Glutamatergic neuron (in vitro differentiated cells): ENCODE measurements around the gene PCNX2. TPM values are rescaled to one million over a fixed set of nuclear protein-coding genes. Genes with fewer than 3 reads are reported as not detected.

ENCODE experiments used
- DNase-seq: peaks from one replicate; pipeline ENCODE4 v3.0.0; 2022
- H3K27ac Mint-ChIP-seq: one replicate; pipeline ENCODE4 v1.8.0; 2020; ENCODE audit warnings: mild to moderate bottlenecking, mixed read lengths, inconsistent platforms; ENCODE audit not compliant: unreplicated experiment
- H3K27me3 Mint-ChIP-seq: one replicate; pipeline ENCODE4 v1.8.0; 2020; ENCODE audit warnings: mild to moderate bottlenecking, moderate library complexity, mixed read lengths, inconsistent platforms; ENCODE audit not compliant: unreplicated experiment
- H3K36me3 Mint-ChIP-seq: one replicate; pipeline ENCODE4 v1.8.0; 2020; ENCODE audit warnings: mild to moderate bottlenecking, mixed read lengths, inconsistent platforms; ENCODE audit not compliant: unreplicated experiment
- H3K4me1 Mint-ChIP-seq: one replicate; pipeline ENCODE4 v1.8.0; 2020; ENCODE audit warnings: mild to moderate bottlenecking, low read depth, mixed read lengths, inconsistent platforms; ENCODE audit not compliant: unreplicated experiment
- H3K4me3 Mint-ChIP-seq: one replicate; pipeline ENCODE4 v1.8.0; 2020; ENCODE audit warnings: mild to moderate bottlenecking, mixed read lengths, inconsistent platforms; ENCODE audit not compliant: unreplicated experiment
- H3K9me3 Mint-ChIP-seq: one replicate; pipeline ENCODE4 v1.8.0; 2020; ENCODE audit warnings: mild to moderate bottlenecking, moderate library complexity, mixed read lengths, inconsistent platforms; ENCODE audit not compliant: unreplicated experiment
- total RNA-seq: library from RNA; stranded (reverse); fragmentation: NEBNext Ultra II Directional; extraction: Animal tissue kit (Norgen Biotek cat#: 25700); gene quantifications from one replicate; pipeline ENCODE4 v1.2.1, GENCODE V29; 2021; ENCODE audit not compliant: unreplicated experiment
- TF ChIP-seq, protein P1 (sequence below): fragments of 200-600 bp; sonication (generic); IDR thresholded peaks from one replicate; pipeline ENCODE4 v1.5.0; 2021; ENCODE audit not compliant: partially characterized antibody, unreplicated experiment

The PCNX2 gene
- total RNA-seq, 1 donor from 2014 or later: 44.5 TPM

DNA sequence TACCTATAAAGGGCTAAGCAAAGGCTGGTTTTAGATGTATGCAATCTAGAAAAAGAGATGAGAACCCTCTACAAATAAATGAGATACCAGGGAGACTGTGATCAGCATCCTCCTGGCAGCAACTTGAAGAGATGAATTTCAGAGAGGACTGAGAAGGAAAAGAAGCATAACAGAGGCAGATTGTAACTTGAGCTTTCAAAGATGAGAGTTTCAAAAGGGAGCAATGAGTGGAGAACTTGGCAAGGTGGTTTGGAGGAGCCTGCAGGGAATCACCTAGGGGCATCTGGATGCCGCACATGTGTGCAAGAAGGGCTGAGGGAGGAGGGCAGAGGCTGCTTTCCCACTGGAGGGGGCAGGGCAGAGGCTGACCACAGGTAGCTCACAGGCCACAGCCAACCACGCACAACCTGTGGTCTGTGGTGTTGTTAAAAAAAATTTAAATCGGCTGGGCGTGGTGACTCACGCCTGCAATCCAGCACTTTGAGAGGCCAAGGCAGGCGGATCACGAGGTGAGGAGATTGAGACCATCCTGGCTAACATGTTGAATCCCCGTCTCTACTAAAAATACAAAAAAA, 50.2 kb downstream of the PCNX2 start:
- Mint-ChIP-seq H3K4me3 (no peak overlapping the region), H3K27ac (no peak overlapping the region), H3K4me1 (peaks cover 10% of the 10 kb centered on the region), H3K27me3 (no peaks in the 10 kb centered on the region), H3K36me3 (peaks cover 6% of the 10 kb centered on the region), H3K9me3 (no peaks in the 10 kb centered on the region)
- TF ChIP-seq, protein P1, sequence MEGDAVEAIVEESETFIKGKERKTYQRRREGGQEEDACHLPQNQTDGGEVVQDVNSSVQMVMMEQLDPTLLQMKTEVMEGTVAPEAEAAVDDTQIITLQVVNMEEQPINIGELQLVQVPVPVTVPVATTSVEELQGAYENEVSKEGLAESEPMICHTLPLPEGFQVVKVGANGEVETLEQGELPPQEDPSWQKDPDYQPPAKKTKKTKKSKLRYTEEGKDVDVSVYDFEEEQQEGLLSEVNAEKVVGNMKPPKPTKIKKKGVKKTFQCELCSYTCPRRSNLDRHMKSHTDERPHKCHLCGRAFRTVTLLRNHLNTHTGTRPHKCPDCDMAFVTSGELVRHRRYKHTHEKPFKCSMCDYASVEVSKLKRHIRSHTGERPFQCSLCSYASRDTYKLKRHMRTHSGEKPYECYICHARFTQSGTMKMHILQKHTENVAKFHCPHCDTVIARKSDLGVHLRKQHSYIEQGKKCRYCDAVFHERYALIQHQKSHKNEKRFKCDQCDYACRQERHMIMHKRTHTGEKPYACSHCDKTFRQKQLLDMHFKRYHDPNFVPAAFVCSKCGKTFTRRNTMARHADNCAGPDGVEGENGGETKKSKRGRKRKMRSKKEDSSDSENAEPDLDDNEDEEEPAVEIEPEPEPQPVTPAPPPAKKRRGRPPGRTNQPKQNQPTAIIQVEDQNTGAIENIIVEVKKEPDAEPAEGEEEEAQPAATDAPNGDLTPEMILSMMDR: no peak
- no peak for DNase-seq

DNA sequence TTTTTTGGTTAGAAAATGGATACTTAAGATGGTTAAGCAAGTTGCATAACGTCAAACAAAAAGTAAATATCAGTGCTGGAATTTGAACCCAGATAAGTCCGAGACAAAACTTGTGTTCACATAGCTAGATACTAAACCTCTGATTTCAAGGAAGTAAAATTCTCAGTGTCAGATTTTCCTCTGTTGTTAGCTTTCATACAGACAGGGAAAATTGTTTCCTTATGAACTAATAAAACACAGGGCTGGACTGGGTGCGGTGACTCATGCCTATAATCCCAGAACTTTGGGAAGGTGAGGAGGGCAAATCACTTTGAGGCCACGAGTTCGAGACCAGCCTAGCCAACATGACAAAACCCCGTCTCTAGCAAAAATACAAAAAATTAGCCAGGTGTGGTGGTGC, 51.3 kb downstream of the PCNX2 start:
- Mint-ChIP-seq H3K4me3 (no peak overlapping the region), H3K27ac (no peak overlapping the region), H3K9me3 (no peaks in the 10 kb centered on the region), H3K4me1 (peaks cover 10% of the 10 kb centered on the region), H3K36me3 (peaks cover 6% of the 10 kb centered on the region), H3K27me3 (no peaks in the 10 kb centered on the region)
- no peak for DNase-seq
- TF ChIP-seq, protein P1: no peak

DNA sequence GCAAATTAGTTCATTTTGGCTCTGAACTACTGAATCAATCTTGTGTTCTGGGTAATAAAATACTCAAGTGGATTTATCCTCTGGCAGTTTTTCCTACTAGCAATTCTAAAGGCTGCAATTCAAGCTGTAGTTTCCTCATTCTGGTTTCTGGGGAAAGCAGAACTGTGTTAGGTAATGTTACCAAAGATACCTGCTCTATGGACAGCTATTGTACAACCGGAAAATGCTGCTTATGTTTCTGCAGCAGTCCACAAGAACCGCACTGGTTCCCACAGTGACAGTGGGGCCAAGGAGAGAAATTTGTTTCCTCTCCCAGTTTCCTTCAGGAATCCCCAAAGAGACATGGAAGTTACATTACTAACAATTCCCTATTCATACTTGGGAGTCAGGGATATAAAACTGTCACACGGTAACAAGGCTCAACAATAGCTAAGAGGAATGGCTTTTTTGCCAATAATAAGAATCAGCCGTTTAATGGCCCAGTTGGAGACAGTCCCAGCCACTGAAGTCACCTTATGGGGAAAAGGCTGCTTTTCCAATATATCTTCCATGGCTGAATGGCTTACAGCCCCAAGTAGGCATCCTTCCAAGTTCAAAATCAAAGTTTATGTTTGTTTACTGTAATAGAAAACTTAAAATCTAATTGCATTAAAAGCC, 52.6 kb downstream of the PCNX2 start:
- Mint-ChIP-seq H3K9me3 (no peaks in the 10 kb centered on the region), H3K27ac (no peak overlapping the region), H3K4me3 (no peak overlapping the region), H3K36me3 (peaks cover 6% of the 10 kb centered on the region), H3K27me3 (no peaks in the 10 kb centered on the region), H3K4me1 (peaks cover 10% of the 10 kb centered on the region)
- TF ChIP-seq, protein P1: no peak
- DNase-seq: no peak

DNA sequence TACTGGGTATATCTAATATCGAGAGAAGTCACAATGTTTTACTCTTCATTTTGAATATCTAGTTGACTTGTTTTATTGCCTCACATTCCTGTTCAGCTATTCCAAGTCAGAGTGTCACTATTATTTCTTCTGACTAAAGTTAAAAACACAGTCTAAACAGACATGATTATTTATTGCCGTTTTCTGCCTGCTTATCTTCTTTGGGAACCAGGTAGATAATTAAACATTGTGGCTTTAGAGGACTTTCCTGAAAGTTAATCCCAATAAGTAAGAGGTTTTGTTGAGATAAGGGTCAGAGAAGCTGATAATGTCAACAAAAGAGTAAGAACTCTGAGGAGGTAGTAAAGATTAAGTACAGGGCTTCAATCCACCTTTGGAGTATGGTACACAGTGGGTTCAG, 53.8 kb downstream of the PCNX2 start:
- Mint-ChIP-seq H3K4me3 (no peak overlapping the region), H3K9me3 (no peaks in the 10 kb centered on the region), H3K27ac (no peak overlapping the region), H3K4me1 (peaks cover 9% of the 10 kb centered on the region), H3K27me3 (no peaks in the 10 kb centered on the region), H3K36me3 (peaks cover 6% of the 10 kb centered on the region)
- TF ChIP-seq, protein P1: no peak
- DNase-seq: no peak
